ENCODE data around the gene TLCD5. TPM values are rescaled to one million over a fixed set of nuclear protein-coding genes. Genes with fewer than 3 reads are reported as not detected.

Gene TLCD5
- 8.6 and 11.6 TPM in 2 replicates for total RNA-seq

GRCh38 chr11:120324932-120325810, at the start of gene TLCD5:
Gene TLCD5, plus strand, starts transcription at chr11:120325299. Its CDS starts 2,143 bp downstream, at chr11:120327442.

GRCh38 chr11:120335908-120336640, 11.0 kb downstream of the TLCD5 start, which contains the start of gene ARHGEF12:
Gene ARHGEF12, plus strand, starts transcription at chr11:120336413. Its CDS starts 831 bp downstream, at chr11:120337244.

Other genes starting within 250 kb of the TLCD5 start
- 0.20 and 0.33 TPM in 2 replicates for gene TRIM29, start 187.2 kb upstream of the TLCD5 start, total RNA-seq
- 17.3 and 26.0 TPM in 2 replicates for gene OAF, start 114.3 kb upstream of the TLCD5 start, total RNA-seq
- 0.03 and 0.07 TPM in 2 replicates for gene POU2F3, start 85.2 kb upstream of the TLCD5 start, total RNA-seq
- 105 and 126 TPM in 2 replicates for gene ARHGEF12, start 11.1 kb downstream of the TLCD5 start, total RNA-seq
- under 0.01 TPM in 1 of 2 replicates, not detected in the other for gene GRIK4, start 186.4 kb downstream of the TLCD5 start, total RNA-seq